Spleen (tissue), 11 donors: Measurements from ENCODE around the gene COL23A1. TPM values are rescaled to one million over a fixed set of nuclear protein-coding genes. Genes with fewer than 3 reads are reported as not detected.

Experiments used
- DNase-seq: peaks from one replicate; pipeline ENCODE4 v3.0.0-alpha.2; 2020
- H3K27ac ChIP-seq, 8 donors: fragments of 200-600 bp; sonication (generic) in 7 of 8; 1 replicate in 4 of 8; 2 replicates in 4 of 8; pipeline versions ENCODE4 v1.5.0 to v1.8.0; 2016 to 2021; ENCODE audit warnings: inconsistent platforms in 4 of 8, mild to moderate bottlenecking in 4 of 8, moderate library complexity in 1 of 8
- H3K27me3 ChIP-seq, 7 donors: fragments of 200-600 bp; sonication (generic) in 6 of 7; replicated peaks in 1 of 7; 1 replicate in 4 of 7; 2 replicates in 3 of 7; pipeline versions ENCODE4 v1.5.0 to v1.8.0; 2016 to 2021; ENCODE audit warnings: inconsistent platforms in 3 of 7, mild to moderate bottlenecking in 1 of 7
- H3K36me3 ChIP-seq, 6 donors: fragments of 200-600 bp; sonication (generic) in 5 of 6; 1 replicate in 4 of 6; 2 replicates in 2 of 6; pipeline versions ENCODE4 v1.5.0 to v1.8.0; 2016 to 2021; ENCODE audit warnings: inconsistent platforms in 2 of 6
- H3K4me1 ChIP-seq, 6 donors: fragments of 200-600 bp; sonication (generic) in 5 of 6; 1 replicate in 3 of 6; 2 replicates in 3 of 6; pipeline versions ENCODE4 v1.5.0 to v1.8.0; 2016 to 2021; ENCODE audit warnings: inconsistent platforms in 3 of 6
- H3K4me3 ChIP-seq, 8 donors: fragments of 200-600 bp; sonication (generic) in 7 of 8; 1 replicate in 4 of 8; 2 replicates in 4 of 8; pipeline versions ENCODE4 v1.5.0 to v1.8.0; 2016 to 2021; ENCODE audit warnings: inconsistent platforms in 4 of 8, mild to moderate bottlenecking in 4 of 8, moderate library complexity in 2 of 8
- H3K9me3 ChIP-seq, 8 donors: fragments of 200-600 bp; sonication (generic) in 7 of 8; 1 replicate in 4 of 8; 2 replicates in 4 of 8; pipeline versions ENCODE4 v1.5.0 to v1.8.0; 2016 to 2021; ENCODE audit warnings: inconsistent platforms in 4 of 8
- POLR2A ChIP-seq, 3 donors: fragments of 450-650 bp; IDR thresholded peaks; one replicate each; pipeline ENCODE4 v1.5.1; 2017; ENCODE audit warnings: antibody characterized with exemption in 3 of 3, mild to moderate bottlenecking in 1 of 3
- POLR2AphosphoS5 ChIP-seq, 3 donors: sonication (generic); formaldehyde crosslinking; IDR thresholded peaks; one replicate each; pipeline ENCODE4 v1.5.1; 2017; ENCODE audit warnings: antibody characterized with exemption in 3 of 3
- WGBS, 5 donors: extraction: QIAGEN DNeasy Blood & Tissue Kit in 3 of 5; methylation state at CpG; one replicate each; pipeline versions ENCODE4 v1.1.5 to v1.1.7; 2013 to 2018; 5-methylcytosine and 5-hydroxymethylcytosine counted together
- intact Hi-C: fragments of 100-400 bp; cut with DNase I; formaldehyde crosslinking; loops from one replicate; pipeline ENCODE4 v1.15.0; 2023; ENCODE audit warnings: low total_unique reads
- polyA plus RNA-seq, 3 donors: library from polyadenylated mRNA; stranded (reverse); fragments of 200-250 nt; gene quantifications; one replicate each; pipeline ENCODE4 v1.2.1, GENCODE V29; 2013
- total RNA-seq, 7 donors: library from RNA; depleted of rRNA in 3 of 7; stranded (reverse); fragments of >200 nt in 3 of 7; fragmentation: NEBNext Ultra II Directional in 4 of 7; extraction: Animal tissue kit (Norgen Biotek cat#: 25700) in 4 of 7; gene quantifications; one replicate each; pipeline versions ENCODE4 v1.1.0 to v1.2.1, GENCODE V29; 2016 to 2021
- TF ChIP-seq, protein P1 (sequence below), 11 experiments: fragments of 200-600 bp in 7 of 11; fragments of 450-650 bp in 4 of 11; sonication (generic) in 4 of 11; IDR thresholded peaks in 8 of 11; conservative IDR thresholded peaks in 3 of 11; 1 replicate in 7 of 11; 2 replicates in 4 of 11; pipeline versions ENCODE4 v1.4.0 to v1.8.0; 2016 to 2021; ENCODE audit warnings: antibody characterized with exemption in 11 of 11, inconsistent platforms in 4 of 11, mild to moderate bottlenecking in 1 of 11
- donor health status: healthy with polysubstance abuse.
- donor health status: DM: no; HTN: no; CAD: no; lungs with moderate emphysema.
- donor health status: DM: no; HTN: no; CAD: no.
- donor health status: Bipolar disorder and iron deficiency.
- donor health status: healthy.
- donor health status: DM: no; HTN: no; CAD: no.
- donor health status: DM: yes; HTN: yes; CAD: no.

The COL23A1 gene
- total and polyA plus RNA-seq, 10 donors: 0.63 to 3.8 (median 1.9) TPM

DNA sequence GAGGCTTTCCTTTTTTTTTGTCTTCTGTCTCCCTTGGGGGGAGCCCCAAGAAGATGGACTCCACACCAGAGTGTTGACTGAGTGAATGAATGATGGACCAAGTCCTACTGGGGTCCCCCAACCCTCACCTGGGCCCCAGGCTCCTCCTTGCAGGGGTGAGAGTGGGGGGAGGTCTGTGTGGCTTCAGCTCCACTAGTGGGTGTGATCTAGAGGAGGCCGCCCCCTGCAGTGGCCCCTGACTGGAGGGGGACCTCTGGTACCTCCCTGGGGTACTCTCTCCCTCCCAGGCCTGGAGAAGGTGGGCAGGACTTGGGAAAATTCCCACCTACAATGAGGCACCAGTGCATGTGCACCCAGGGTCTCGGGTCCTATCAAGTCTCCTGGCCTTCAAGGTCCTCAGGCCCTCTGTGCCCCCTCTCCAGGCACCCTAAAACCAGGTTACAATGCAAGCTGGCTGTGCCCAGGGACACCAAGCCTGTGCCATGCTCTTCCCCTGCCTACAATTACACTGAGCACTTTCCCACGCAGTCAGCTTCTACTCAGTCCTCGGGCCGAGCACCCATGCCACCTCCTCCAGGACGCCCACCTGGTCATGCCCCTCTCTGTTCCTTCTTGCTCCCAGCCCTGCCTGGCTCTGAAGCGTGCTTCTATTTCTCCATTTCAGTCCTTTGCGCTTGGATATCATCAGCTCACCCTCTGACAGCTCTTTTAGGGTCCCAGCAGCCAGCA, 240.4 kb downstream of the COL23A1 start:
- H3K4me3 ChIP-seq: no peak overlapping the region
- intact Hi-C loops: no loop called here
- 81 to 93% (median 90%) methylated on average over 8 of the region's 8 CpGs for WGBS, 5 donors

GRCh38 chr5:178349075-178349511, 241.1 kb downstream of the COL23A1 start:
- no peak for DNase-seq
- intact Hi-C loops: no loop called here
- no peaks in the 10 kb centered on the region for H3K27me3 ChIP-seq
- 76 to 92% (median 90%) methylated on average over 13 of the region's 13 CpGs for WGBS, 5 donors
- H3K4me1 ChIP-seq: peaks cover 0 to 17% (median 7%) of the 10 kb centered on the region in 6 donors
- no peak overlapping the region for H3K4me3 ChIP-seq
- TF ChIP-seq POLR2A (IDR thresholded peaks at IDR 0.05): no peak
- TF ChIP-seq POLR2AphosphoS5 (IDR thresholded peaks at IDR 0.05): no peak
- TF ChIP-seq, protein P1, sequence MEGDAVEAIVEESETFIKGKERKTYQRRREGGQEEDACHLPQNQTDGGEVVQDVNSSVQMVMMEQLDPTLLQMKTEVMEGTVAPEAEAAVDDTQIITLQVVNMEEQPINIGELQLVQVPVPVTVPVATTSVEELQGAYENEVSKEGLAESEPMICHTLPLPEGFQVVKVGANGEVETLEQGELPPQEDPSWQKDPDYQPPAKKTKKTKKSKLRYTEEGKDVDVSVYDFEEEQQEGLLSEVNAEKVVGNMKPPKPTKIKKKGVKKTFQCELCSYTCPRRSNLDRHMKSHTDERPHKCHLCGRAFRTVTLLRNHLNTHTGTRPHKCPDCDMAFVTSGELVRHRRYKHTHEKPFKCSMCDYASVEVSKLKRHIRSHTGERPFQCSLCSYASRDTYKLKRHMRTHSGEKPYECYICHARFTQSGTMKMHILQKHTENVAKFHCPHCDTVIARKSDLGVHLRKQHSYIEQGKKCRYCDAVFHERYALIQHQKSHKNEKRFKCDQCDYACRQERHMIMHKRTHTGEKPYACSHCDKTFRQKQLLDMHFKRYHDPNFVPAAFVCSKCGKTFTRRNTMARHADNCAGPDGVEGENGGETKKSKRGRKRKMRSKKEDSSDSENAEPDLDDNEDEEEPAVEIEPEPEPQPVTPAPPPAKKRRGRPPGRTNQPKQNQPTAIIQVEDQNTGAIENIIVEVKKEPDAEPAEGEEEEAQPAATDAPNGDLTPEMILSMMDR (IDR thresholded peaks at IDR 0.05 in 8 of 11, conservative IDR thresholded peaks at IDR 0.05 in 3 of 11): no peak
- no peaks in the 10 kb centered on the region for H3K9me3 ChIP-seq
- H3K27ac ChIP-seq: no peak overlapping the region
- H3K36me3 ChIP-seq: no peaks in the 10 kb centered on the region

More for the DNA sequence above, 240.4 kb downstream of the COL23A1 start:
- TF ChIP-seq, protein P1 (IDR thresholded peaks at IDR 0.05 in 8 of 11, conservative IDR thresholded peaks at IDR 0.05 in 3 of 11): no peak
- no peak for TF ChIP-seq POLR2A (IDR thresholded peaks at IDR 0.05)
- no peak for TF ChIP-seq POLR2AphosphoS5 (IDR thresholded peaks at IDR 0.05)
- no peak for DNase-seq
- Histone ChIP-seq H3K27me3 (no peaks in the 10 kb centered on the region), H3K27ac (no peak overlapping the region), H3K4me1 (peaks cover 0 to 17% (median 7%) of the 10 kb centered on the region in 6 donors), H3K9me3 (no peaks in the 10 kb centered on the region), H3K36me3 (no peaks in the 10 kb centered on the region)

DNA sequence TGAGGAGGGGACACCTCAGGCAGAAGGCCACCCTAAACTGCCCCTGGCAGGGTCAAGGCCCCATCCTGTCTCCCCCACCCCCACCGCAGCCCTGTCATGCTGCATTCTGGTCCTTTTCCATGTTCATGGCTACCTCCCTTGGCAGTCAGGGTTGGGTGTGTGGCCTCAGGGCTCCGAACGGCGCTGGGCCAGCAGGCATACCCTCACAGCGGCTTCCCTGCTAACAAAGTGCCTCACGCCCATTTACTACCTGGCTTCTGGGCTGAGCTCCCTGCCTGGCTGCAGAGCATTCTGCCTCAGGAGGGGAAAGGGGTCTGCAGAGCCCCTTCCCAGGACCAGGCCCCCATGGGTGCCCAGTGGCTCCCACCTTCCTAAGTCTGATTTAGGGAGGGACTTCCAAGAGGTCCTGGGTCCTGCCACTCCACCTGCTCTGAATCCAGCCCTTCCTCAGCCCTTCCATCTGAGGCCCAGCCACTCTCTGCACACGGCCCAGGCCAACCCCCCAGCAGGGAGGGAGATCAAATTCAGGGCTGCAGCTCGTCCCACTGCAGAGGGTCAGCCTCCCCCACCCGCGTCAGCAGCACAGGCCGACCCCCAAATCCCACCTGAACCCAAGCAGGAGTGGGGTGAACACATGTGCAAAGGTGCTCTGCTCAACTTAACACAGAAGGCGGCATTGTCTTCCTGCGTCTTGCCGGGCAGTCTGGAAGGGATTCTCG, 241.7 kb downstream of the COL23A1 start:
- Histone ChIP-seq H3K4me1 (peaks cover 0 to 17% (median 7%) of the 10 kb centered on the region in 6 donors), H3K4me3 (no peak overlapping the region), H3K9me3 (no peaks in the 10 kb centered on the region), H3K27ac (no peak overlapping the region), H3K36me3 (no peaks in the 10 kb centered on the region), H3K27me3 (no peaks in the 10 kb centered on the region)
- no peak for TF ChIP-seq POLR2AphosphoS5 (IDR thresholded peaks at IDR 0.05)
- no peak for TF ChIP-seq POLR2A (IDR thresholded peaks at IDR 0.05)
- TF ChIP-seq, protein P1 (IDR thresholded peaks at IDR 0.05 in 8 of 11, conservative IDR thresholded peaks at IDR 0.05 in 3 of 11): no peak
- intact Hi-C loops: no loop called here
- DNase-seq: no peak
- WGBS, 5 donors: 84 to 91% (median 87%) methylated on average over 14 to 15 of the region's 15 CpGs

GRCh38 chr5:178347956-178348355, 242.2 kb downstream of the COL23A1 start:
- no peaks in the 10 kb centered on the region for H3K36me3 ChIP-seq
- no peaks in the 10 kb centered on the region for H3K9me3 ChIP-seq
- intact Hi-C loops: no loop called here
- WGBS, 5 donors: 86 to 93% (median 88%) methylated on average over 11 of the region's 11 CpGs
- no peak for TF ChIP-seq POLR2A (IDR thresholded peaks at IDR 0.05)
- no peak for TF ChIP-seq POLR2AphosphoS5 (IDR thresholded peaks at IDR 0.05)
- TF ChIP-seq, protein P1 (IDR thresholded peaks at IDR 0.05 in 8 of 11, conservative IDR thresholded peaks at IDR 0.05 in 3 of 11): no peak
- H3K4me1 ChIP-seq: peaks cover 0 to 17% (median 7%) of the 10 kb centered on the region in 6 donors
- no peak overlapping the region for H3K4me3 ChIP-seq
- DNase-seq: no peak
- no peak overlapping the region for H3K27ac ChIP-seq
- no peaks in the 10 kb centered on the region for H3K27me3 ChIP-seq
